ENCODE measurements around the gene PTPDC1.
"Not testable (repeated sequence)": the region's sequence is repeated elsewhere in the genome, so short reads cannot be mapped to it uniquely, and the experiment has no call there.

Gene PTPDC1

DNA sequence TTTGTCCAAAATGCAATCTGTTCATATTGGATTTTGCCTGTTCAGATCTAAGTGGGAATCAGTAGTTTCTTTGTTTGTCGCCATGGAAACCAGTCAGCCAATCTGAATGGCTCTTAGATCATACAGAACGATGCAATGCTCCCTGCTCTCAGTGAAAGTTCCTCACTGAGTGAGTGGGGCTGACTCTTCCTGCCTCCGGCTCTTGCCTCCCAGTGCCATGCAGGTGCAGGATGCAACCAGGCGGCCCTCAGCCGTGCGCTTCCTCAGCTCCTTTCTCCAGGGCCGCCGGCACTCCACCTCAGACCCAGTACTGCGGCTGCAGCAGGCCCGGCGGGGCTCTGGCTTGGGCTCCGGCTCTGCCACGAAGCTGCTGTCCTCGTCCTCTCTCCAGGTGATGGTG, at the start of gene PTPDC1:
PTPDC1 (plus strand) TSS at position 151 of the 400 bp plus-strand sequence; CDS start at position 218, 67 bp downstream.
- DNase-seq = no peak

DNA sequence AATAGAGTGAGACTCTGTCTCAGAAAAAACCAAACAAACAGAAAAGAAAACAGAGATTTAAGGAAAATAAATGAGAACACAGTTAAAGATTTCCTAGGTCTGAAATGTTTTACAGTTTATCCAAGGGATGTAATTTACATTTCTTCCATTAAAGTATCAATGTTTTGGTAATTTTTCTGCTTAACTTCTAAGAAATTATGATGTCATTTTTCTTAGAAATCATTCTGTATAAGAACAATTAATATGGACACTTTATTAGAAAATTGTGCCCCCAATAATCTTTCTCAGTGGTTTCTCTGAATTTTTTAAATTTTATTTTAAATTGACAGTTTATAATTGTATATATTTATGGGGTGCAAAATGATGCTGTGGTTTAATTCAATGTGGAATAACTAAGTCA, 49.8 kb upstream of the PTPDC1 start:
- no peak for DNase-seq

GRCh38 chr9:94039786-94040185, 44.5 kb upstream of the PTPDC1 start:
- no peak for DNase-seq

GRCh38 chr9:94042516-94043360, 41.5 kb upstream of the PTPDC1 start:
- no peak for DNase-seq

- DNase-seq = no peak
These were observed 29.5 kb upstream of the PTPDC1 start for GRCh38 chr9:94054716-94055115.

DNA sequence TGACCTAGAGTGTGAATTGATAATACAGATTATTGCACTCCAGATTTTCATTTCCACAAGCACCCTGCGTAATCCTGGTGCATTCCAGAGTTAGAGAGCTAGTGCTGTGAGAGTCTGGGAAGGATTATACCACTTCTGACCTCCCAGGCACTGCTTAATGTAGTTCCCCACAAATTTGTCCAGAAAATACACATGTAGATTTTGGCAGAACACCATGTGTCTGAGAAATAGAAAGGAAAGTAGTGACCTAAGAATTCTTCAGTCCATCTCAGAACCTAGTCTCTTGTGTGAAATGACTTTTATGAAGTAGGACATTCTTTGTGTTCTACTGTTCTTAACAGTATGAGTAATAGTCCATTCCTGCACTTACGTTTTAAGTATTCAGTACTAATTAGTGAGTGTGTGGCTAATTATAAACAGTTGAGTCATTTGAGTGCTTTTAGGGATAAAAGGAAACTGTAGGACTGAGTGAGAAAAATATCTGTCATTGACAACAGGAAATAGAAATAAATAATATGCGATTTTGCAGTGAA, 27.8 kb upstream of the PTPDC1 start:
- no peak for DNase-seq

- no peak for DNase-seq
These were observed 26.3 kb upstream of the PTPDC1 start for GRCh38 chr9:94057918-94058317.

DNA sequence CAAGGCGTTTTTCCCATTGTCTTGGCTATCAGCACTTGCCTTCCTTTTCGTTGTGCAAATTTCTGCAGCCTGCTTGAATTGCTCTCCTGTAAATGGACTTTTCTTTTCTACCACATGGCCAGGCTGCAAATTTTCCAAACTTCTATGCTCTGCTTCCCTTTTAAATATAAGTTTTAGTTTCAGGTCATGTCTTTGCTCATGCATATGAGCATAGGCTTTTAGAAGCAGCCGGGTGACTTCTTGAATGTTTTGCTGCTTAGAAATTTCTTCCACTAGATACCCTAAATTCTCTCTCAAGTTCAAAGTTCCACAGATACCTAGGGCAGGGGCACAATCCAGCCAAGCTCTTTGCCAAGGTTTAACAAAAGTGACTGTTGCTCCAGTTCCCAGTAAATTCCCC, 22.4 kb upstream of the PTPDC1 start:
- no peak for DNase-seq

- DNase-seq = peak; percentile 51
These were observed 18.7 kb upstream of the PTPDC1 start for GRCh38 chr9:94065535-94065961.

- no peak for DNase-seq
These were observed 16.0 kb upstream of the PTPDC1 start for GRCh38 chr9:94068257-94068656.

DNA sequence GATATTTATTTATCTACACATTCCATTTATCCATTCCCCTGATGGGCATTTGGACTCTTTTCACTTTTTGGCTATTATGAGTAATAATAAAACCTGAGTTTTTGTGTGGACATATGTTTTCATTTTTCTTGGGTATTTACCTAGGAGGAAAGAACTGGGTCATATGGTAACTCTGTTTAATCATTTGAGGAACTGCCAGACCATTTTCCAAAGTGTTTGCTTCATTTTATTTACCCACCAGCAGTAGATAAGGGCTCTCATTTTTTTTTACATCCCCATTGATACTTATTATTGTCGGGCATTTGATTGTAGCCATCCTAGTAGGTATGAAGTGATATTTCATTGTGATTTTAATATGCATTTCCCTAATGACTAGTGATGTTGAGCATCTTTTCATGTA, 7.7 kb upstream of the PTPDC1 start:
- DNase-seq = no peak

DNA sequence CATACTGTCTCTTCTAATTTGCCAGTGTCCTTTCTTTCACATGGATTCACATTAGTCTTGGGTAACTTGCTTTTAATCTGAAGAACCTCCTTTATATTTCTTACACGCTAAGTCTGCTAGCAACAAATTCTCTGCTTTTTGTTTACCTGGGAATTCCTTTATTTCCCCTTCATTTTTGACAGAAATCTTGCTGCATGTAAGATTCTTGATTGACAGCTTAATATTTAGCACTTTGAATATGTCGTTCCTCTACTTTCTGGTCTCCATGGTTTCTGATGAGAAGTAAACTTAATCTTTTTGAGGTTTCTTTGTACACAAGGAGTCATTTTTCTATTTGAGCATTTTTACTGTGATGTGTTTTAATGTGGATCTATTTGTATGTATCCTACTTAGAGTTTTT, 6.2 kb upstream of the PTPDC1 start:
- no peak for DNase-seq

GRCh38 chr9:94079236-94079635, 5.0 kb upstream of the PTPDC1 start:
- DNase-seq = no peak

DNA sequence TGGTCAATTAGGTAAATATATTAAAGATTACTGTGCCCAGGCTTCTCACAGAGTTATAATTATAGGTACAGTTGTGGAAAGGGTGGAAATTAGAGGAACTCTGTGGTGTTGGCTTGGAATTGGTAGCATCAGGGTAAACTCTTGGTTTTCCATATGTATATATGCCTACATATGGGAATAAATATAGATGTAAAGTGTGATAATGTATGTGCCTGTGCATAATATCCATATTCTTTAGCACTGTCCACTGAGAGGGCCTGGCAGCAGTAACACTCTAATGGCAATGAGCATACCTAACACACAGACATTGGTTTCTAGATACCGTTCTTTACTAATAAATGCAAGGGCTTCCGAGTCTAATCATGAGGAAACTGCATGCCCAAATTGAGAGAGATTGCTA, 4.0 kb upstream of the PTPDC1 start:
- DNase-seq = no peak

DNA sequence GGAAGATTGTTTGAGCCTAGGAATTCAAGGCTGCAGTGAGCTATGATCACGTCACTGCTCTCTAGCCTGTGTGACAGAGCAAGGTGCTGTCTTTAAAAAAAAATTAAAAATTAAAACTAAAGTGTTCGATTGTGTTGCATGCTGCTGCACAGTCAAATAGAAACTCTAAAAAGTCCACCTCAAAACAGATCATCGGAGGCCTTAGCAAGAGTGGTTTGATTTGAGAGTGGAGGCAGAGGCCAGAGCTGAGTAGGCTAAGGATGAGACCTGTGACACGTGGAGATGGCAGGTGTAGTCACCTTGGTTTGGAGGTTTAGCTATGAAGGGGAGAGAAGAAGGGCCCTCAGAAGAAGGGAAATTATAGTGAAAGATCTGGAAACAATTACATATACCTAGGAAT, 2.8 kb upstream of the PTPDC1 start:
- no peak for DNase-seq

GRCh38 chr9:94081864-94082463, 2.3 kb upstream of the PTPDC1 start:
- no peak for DNase-seq

DNA sequence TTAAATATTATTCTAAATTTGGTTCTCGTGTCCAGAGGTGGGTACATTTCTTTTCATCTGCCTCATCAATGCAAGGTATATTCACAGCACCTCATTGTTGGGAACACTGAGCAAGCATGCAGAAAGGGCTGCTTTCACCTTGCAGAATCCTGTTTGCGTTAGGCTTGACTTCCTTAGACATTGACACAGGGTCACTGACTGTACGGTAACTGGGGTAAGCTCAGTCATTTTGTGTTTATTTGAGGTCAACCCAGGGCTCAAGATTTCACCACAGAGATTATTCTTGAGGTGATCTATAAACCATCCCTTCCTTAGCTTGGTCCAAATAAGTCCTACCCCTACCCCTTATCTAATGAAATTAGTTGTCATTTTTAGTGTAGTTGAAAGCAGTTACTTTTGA, 1.7 kb upstream of the PTPDC1 start:
- no peak for DNase-seq

- DNase-seq = no peak
These were observed 1.3 kb upstream of the PTPDC1 start for GRCh38 chr9:94082956-94083355.

DNA sequence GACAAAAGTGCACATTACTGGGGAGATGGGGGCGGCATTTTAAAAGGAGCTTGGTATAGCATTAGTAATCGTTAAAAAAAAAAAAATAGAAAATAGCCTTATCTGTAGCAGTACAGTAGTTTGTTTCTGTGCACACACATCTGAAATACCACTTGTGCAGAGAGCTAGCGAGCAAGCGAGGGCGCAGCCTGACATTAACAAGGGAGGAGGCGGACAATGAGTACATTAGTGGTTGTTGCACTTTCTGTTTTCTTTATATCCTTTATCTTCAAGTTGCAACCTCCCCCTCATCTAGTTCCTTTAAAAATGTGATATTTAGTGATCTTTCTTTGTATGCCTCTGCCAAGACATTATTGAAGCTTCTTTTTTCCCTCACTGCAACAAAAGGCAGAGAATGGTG, 880 bp upstream of the PTPDC1 start:
- DNase-seq = no peak

- no peak for DNase-seq
These were observed 887 bp downstream of the PTPDC1 start for GRCh38 chr9:94085062-94085639.

GRCh38 chr9:94086486-94087345, 2.5 kb downstream of the PTPDC1 start:
- no peak for DNase-seq

- not testable (repeated sequence) for DNase-seq
These were observed 10.2 kb downstream of the PTPDC1 start for GRCh38 chr9:94094219-94095145.
